ENCODE results near the gene TXNDC8.

The TXNDC8 gene

DNA sequence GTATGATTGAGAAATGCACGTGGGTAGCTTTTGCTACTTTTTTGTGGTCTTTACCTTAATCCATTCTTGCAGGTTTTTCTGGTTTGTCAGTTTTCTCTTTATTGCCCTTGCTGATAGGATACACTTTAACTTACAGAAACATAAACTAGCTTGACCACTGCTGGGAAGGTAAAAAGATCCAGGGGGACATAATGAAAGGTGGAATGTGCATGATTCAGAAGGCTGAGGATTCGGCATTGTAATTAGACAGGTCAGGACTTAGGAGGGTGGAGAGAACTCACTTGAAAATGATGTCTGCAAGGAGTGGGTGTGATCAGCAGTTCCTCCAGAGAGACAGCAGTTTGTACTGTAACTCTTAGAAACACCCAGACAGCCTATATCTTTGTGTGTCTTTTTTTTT is 19.8 kb upstream of the TXNDC8 start:
- Histone ChIP-seq H3K27me3 (ENCODE audit: insufficient read depth, low read length, poor library complexity) (no peaks in the 10 kb centered on the region), H4K20me1 (ENCODE audit: insufficient read depth, low read length) (no peaks in the 10 kb centered on the region), H3K79me2 (ENCODE audit: insufficient read depth, low read length) (no peaks in the 10 kb centered on the region), H2AFZ (ENCODE audit: low read depth, low read length) (no peak overlapping the region), H3K36me3 (ENCODE audit: insufficient read depth, low read length) (no peaks in the 10 kb centered on the region), H3K27ac (ENCODE audit: low read length) (no peak overlapping the region), H3K4me2 (ENCODE audit: insufficient read depth, low read length) (no peak overlapping the region), H3K4me3 (ENCODE audit: low read depth in 1 of 2, low read length in 2 of 2) (no peak overlapping the region), H3K4me1 (ENCODE audit: insufficient read depth, low read length) (no peaks in the 10 kb centered on the region), H3K9me3 (ENCODE audit: insufficient read depth, low read length, severe bottlenecking) (no peaks in the 10 kb centered on the region), H3K9ac (ENCODE audit: low read depth, low read length) (no peak overlapping the region)
- ATAC-seq (ENCODE audit: insufficient read depth, low read depth) = no peak
- DNase-seq = no peak
- TF ChIP-seq EZH2 (IDR thresholded peaks at IDR 0.05; ENCODE audit: borderline replicate concordance, low read depth, low read length, severe bottlenecking) = no peak
- TF ChIP-seq, protein P1, sequence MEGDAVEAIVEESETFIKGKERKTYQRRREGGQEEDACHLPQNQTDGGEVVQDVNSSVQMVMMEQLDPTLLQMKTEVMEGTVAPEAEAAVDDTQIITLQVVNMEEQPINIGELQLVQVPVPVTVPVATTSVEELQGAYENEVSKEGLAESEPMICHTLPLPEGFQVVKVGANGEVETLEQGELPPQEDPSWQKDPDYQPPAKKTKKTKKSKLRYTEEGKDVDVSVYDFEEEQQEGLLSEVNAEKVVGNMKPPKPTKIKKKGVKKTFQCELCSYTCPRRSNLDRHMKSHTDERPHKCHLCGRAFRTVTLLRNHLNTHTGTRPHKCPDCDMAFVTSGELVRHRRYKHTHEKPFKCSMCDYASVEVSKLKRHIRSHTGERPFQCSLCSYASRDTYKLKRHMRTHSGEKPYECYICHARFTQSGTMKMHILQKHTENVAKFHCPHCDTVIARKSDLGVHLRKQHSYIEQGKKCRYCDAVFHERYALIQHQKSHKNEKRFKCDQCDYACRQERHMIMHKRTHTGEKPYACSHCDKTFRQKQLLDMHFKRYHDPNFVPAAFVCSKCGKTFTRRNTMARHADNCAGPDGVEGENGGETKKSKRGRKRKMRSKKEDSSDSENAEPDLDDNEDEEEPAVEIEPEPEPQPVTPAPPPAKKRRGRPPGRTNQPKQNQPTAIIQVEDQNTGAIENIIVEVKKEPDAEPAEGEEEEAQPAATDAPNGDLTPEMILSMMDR (IDR thresholded peaks at IDR 0.05; ENCODE audit: borderline replicate concordance, extremely low read depth, low read length, poor library complexity, severe bottlenecking) = no peak

DNA sequence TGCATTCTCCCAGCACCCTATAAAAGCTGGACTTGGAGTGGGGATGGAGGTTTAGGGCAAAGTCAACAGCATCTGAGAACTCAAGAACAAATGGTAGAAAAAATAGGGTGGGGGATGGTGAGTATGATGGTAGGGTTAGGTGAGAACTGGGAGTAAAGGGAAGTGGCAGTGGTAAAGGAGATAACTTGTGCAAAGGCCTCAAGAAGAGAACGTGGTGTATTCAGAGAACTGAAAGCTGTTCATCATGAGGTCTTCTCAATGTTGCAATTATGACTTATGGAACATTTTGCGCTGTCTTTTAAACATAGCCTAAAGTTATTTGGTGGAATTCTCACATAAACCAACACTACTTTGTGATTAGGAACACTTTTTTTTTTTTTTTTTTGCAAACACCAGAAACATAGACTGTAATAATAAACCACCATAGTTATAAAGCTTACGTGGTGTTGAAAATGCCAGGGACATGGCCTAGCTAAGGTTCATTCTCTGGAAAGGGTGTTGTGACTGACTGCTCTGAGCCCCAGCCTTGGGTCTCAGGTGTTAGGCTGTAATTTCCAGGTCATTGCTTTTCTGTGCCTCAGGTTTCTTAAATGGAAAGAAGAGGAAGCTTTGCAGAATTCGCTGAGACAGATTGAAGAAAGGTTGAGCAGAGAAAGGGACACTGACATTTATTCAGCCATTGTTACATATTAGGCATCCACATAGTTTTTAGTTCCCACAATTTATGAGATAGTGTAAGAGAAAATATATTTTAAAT is 19.2 kb upstream of the TXNDC8 start:
- Histone ChIP-seq H2AFZ (ENCODE audit: low read depth, low read length) (no peak overlapping the region), H3K79me2 (ENCODE audit: insufficient read depth, low read length) (no peaks in the 10 kb centered on the region), H3K9me3 (ENCODE audit: insufficient read depth, low read length, severe bottlenecking) (no peaks in the 10 kb centered on the region), H4K20me1 (ENCODE audit: insufficient read depth, low read length) (no peaks in the 10 kb centered on the region), H3K27ac (ENCODE audit: low read length) (no peak overlapping the region), H3K4me1 (ENCODE audit: insufficient read depth, low read length) (no peaks in the 10 kb centered on the region), H3K4me3 (ENCODE audit: low read depth in 1 of 2, low read length in 2 of 2) (no peak overlapping the region), H3K9ac (ENCODE audit: low read depth, low read length) (no peak overlapping the region), H3K36me3 (ENCODE audit: insufficient read depth, low read length) (no peaks in the 10 kb centered on the region), H3K4me2 (ENCODE audit: insufficient read depth, low read length) (no peak overlapping the region), H3K27me3 (ENCODE audit: insufficient read depth, low read length, poor library complexity) (no peaks in the 10 kb centered on the region)
- no peak for TF ChIP-seq EZH2 (IDR thresholded peaks at IDR 0.05; ENCODE audit: borderline replicate concordance, low read depth, low read length, severe bottlenecking)
- TF ChIP-seq, protein P1 (IDR thresholded peaks at IDR 0.05; ENCODE audit: borderline replicate concordance, extremely low read depth, low read length, poor library complexity, severe bottlenecking) = no peak
- no peak for DNase-seq
- no peak for ATAC-seq (ENCODE audit: insufficient read depth, low read depth)

DNA sequence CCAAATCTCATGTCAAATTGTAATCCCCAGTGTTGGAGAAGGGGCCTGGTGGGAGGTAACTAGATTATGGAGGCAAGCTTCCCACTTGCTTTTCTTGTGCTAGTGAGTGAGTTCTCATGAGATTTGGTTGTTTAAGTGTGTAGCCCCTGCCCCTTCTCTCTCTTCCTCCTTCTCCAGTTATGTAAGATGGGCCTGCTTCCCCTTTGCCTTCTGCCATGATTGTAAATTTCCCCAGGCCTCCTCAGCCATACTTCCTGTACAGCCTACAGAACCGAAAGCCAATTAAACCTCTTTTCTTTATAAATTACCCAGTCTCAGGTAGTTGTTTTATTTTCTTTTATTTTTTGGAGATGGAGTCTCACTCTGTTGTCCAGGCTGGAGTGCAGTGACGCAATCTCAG is 18.2 kb upstream of the TXNDC8 start:
- H3K9ac ChIP-seq (ENCODE audit: low read depth, low read length) = no peak overlapping the region
- H2AFZ ChIP-seq (ENCODE audit: low read depth, low read length) = no peak overlapping the region
- H3K4me1 ChIP-seq (ENCODE audit: insufficient read depth, low read length) = no peaks in the 10 kb centered on the region
- no peaks in the 10 kb centered on the region for H3K79me2 ChIP-seq (ENCODE audit: insufficient read depth, low read length)
- no peak overlapping the region for H3K4me3 ChIP-seq (ENCODE audit: low read depth in 1 of 2, low read length in 2 of 2)
- no peak for ATAC-seq (ENCODE audit: insufficient read depth, low read depth)
- H3K4me2 ChIP-seq (ENCODE audit: insufficient read depth, low read length) = no peak overlapping the region
- H3K36me3 ChIP-seq (ENCODE audit: insufficient read depth, low read length) = no peaks in the 10 kb centered on the region
- no peaks in the 10 kb centered on the region for H3K9me3 ChIP-seq (ENCODE audit: insufficient read depth, low read length, severe bottlenecking)
- no peak for TF ChIP-seq EZH2 (IDR thresholded peaks at IDR 0.05; ENCODE audit: borderline replicate concordance, low read depth, low read length, severe bottlenecking)
- TF ChIP-seq, protein P1 (IDR thresholded peaks at IDR 0.05; ENCODE audit: borderline replicate concordance, extremely low read depth, low read length, poor library complexity, severe bottlenecking) = no peak
- no peaks in the 10 kb centered on the region for H3K27me3 ChIP-seq (ENCODE audit: insufficient read depth, low read length, poor library complexity)
- DNase-seq = no peak
- no peaks in the 10 kb centered on the region for H4K20me1 ChIP-seq (ENCODE audit: insufficient read depth, low read length)
- H3K27ac ChIP-seq (ENCODE audit: low read length) = no peak overlapping the region
